HT-29 (cell line): ENCODE results near the gene MED14. TPM values are rescaled to one million over a fixed set of nuclear protein-coding genes. Genes with fewer than 3 reads are reported as not detected.

Experiments
- DNase-seq: peaks from one replicate; pipeline ENCODE4 v3.0.0-alpha.2; 2015; ENCODE audit warnings: low spot score
- total RNA-seq: library from RNA; depleted of rRNA; stranded (reverse); fragments of >200 nt; shearing (Covaris generic); gene quantifications from 2 replicates; pipeline ENCODE4 v1.2.3, GENCODE V29; 2014; rRNA removed

The MED14 gene
- total RNA-seq, 1 experiment from 2014 or later: 12.8 TPM

GRCh38 chrX:40612511-40612910 lies 122.8 kb downstream of the MED14 start:
- no peak for DNase-seq

GRCh38 chrX:40607381-40607780 lies 128.0 kb downstream of the MED14 start:
- no peak for DNase-seq

GRCh38 chrX:40603446-40603845 lies 131.9 kb downstream of the MED14 start:
- DNase-seq: no peak

Other genes with a start within 250 kb of the MED14 start
- gene ATP6AP2, start 154.6 kb downstream of the MED14 start, total RNA-seq: 15.3 and 19.5 TPM in 2 replicates
- gene MPC1L, start 112.1 kb downstream of the MED14 start, total RNA-seq: not detected in 2 replicates
- 8.1 and 9.7 TPM in 2 replicates for gene CXorf38, start 88.0 kb downstream of the MED14 start, total RNA-seq